ENCODE results near the gene F13A1. TPM values are rescaled to one million over a fixed set of nuclear protein-coding genes. Genes with fewer than 3 reads are reported as not detected.

F13A1 gene
- total RNA-seq, 3 donors from 2014 or later (not counting 1 experiment from before 2014, with no cell fraction given) = 6.6 to 32.5 (median 16.1) TPM

DNA sequence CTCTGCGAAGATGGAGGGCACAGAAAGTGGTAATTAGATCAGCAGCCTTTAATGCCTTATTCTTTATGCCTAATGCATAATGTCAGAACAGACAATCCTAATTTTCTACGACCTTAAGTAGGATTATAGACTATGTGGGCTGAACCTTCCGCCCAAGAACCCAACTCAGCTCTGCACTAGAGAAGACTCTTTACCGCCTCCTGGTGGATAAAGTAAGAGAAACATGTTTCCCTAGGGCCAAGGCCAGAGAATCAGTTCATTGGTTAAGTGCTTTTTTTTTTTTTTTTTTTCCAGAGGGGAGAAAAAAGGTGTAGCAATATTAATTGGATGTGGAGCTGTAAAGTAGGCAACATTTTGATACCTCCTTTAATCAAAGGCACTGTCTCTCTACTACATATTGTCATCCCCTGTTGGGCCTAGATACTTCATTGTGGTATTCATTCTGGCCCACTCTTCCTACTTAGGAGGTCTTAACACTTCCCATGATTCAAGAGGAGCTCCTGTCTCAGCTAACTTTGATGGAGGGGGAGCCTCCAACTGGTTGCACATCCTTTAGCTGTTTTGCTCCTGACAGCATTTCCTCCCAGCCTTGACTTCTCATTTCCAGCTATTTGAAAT lies 188.9 kb downstream of the F13A1 start:
- DNase-seq (peak in 1 of 2 donors; percentile 48), ATAC-seq (peak in 1 of 3 donors; percentile 44)
- no peaks in the 10 kb centered on the region for H3K9me3 ChIP-seq (ENCODE audit: control insufficient read depth, insufficient read depth, low read length)
- H3K36me3 Mint-ChIP-seq = no peaks in the 10 kb centered on the region
- H3K27ac Mint-ChIP-seq = no peak overlapping the region
- H3K27me3 Mint-ChIP-seq (ENCODE audit: low read depth in 2 of 2) = peaks cover 11 to 37% of the 10 kb centered on the region in 2 donors
- TF ChIP-seq, protein P1, sequence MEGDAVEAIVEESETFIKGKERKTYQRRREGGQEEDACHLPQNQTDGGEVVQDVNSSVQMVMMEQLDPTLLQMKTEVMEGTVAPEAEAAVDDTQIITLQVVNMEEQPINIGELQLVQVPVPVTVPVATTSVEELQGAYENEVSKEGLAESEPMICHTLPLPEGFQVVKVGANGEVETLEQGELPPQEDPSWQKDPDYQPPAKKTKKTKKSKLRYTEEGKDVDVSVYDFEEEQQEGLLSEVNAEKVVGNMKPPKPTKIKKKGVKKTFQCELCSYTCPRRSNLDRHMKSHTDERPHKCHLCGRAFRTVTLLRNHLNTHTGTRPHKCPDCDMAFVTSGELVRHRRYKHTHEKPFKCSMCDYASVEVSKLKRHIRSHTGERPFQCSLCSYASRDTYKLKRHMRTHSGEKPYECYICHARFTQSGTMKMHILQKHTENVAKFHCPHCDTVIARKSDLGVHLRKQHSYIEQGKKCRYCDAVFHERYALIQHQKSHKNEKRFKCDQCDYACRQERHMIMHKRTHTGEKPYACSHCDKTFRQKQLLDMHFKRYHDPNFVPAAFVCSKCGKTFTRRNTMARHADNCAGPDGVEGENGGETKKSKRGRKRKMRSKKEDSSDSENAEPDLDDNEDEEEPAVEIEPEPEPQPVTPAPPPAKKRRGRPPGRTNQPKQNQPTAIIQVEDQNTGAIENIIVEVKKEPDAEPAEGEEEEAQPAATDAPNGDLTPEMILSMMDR (IDR thresholded peaks at IDR 0.05) = peak; percentile 53
- no peak overlapping the region for H3K27ac ChIP-seq (ENCODE audit: low read length)
- H3K4me3 Mint-ChIP-seq = no peak overlapping the region
- WGBS (ENCODE audit: insufficient coverage) = 79% methylated on average over 3 of the region's 4 CpGs
- no peak overlapping the region for H3K4me3 ChIP-seq (ENCODE audit: low read length)
- H3K4me1 ChIP-seq (ENCODE audit: control insufficient read depth, insufficient read depth, low read length) = no peaks in the 10 kb centered on the region
- intact Hi-C loops (cut with micrococcal nuclease) = loop anchor here (2.0 kb wide), 1 partner anchor 661 kb away; no protein-coding TSS in a partner anchor
- no peaks in the 10 kb centered on the region for H3K4me1 Mint-ChIP-seq
- no peaks in the 10 kb centered on the region for H3K9me3 Mint-ChIP-seq
- H3K27me3 ChIP-seq (ENCODE audit: control insufficient read depth, insufficient read depth, low read length) = no peaks in the 10 kb centered on the region
- no peaks in the 10 kb centered on the region for H3K36me3 ChIP-seq (ENCODE audit: control insufficient read depth, insufficient read depth, low read length)

DNA sequence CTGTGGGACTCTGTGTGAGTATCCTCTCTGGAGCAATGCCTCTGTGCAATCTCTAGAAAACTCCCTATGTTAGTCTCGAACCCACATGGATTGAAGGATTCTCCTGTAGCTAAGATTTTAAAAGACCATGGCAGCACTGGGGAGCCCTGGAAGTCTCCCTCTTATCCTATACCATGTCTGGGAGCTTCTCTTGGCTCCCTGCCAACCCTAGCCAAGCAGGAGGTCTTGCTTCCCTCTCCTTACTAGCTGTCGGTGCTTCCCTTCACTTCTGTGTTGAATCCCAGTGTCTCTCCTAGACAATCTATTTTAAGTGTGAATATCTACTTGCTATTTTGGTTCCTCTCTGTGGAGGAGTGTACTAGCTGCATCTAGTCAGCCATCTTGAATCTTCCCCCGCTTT lies 195.0 kb downstream of the F13A1 start:
- Mint-ChIP-seq H3K4me1 (no peaks in the 10 kb centered on the region), H3K4me3 (no peak overlapping the region), H3K27ac (no peak overlapping the region), H3K9me3 (peaks cover 2 to 6% of the 10 kb centered on the region in 2 donors), H3K27me3 (ENCODE audit: low read depth in 2 of 2) (peaks cover 24 to 33% of the 10 kb centered on the region in 2 donors), H3K36me3 (peaks cover 7% of the 10 kb centered on the region)
- 97% methylated on average over 3 of the region's 3 CpGs for WGBS (ENCODE audit: insufficient coverage)
- no peak overlapping the region for H3K4me3 ChIP-seq (ENCODE audit: low read length)
- DNase-seq (no peak), ATAC-seq (no peak)
- no peaks in the 10 kb centered on the region for H3K36me3 ChIP-seq (ENCODE audit: control insufficient read depth, insufficient read depth, low read length)
- no peak overlapping the region for H3K27ac ChIP-seq (ENCODE audit: low read length)
- H3K4me1 ChIP-seq (ENCODE audit: control insufficient read depth, insufficient read depth, low read length) = no peaks in the 10 kb centered on the region
- H3K9me3 ChIP-seq (ENCODE audit: control insufficient read depth, insufficient read depth, low read length) = no peaks in the 10 kb centered on the region
- intact Hi-C loops (cut with micrococcal nuclease) = no loop called here
- TF ChIP-seq, protein P1 (IDR thresholded peaks at IDR 0.05) = no peak
- no peaks in the 10 kb centered on the region for H3K27me3 ChIP-seq (ENCODE audit: control insufficient read depth, insufficient read depth, low read length)

GRCh38 chr6:6123803-6124202 lies 196.7 kb downstream of the F13A1 start:
- peaks cover 2 to 6% of the 10 kb centered on the region in 2 donors for H3K9me3 Mint-ChIP-seq
- Histone ChIP-seq H3K9me3 (ENCODE audit: control insufficient read depth, insufficient read depth, low read length) (no peaks in the 10 kb centered on the region), H3K27me3 (ENCODE audit: control insufficient read depth, insufficient read depth, low read length) (no peaks in the 10 kb centered on the region), H3K36me3 (ENCODE audit: control insufficient read depth, insufficient read depth, low read length) (no peaks in the 10 kb centered on the region), H3K4me1 (ENCODE audit: control insufficient read depth, insufficient read depth, low read length) (no peaks in the 10 kb centered on the region), H3K4me3 (ENCODE audit: low read length) (no peak overlapping the region), H3K27ac (ENCODE audit: low read length) (no peak overlapping the region)
- no peaks in the 10 kb centered on the region for H3K4me1 Mint-ChIP-seq
- ATAC-seq (no peak), DNase-seq (no peak)
- 47% methylated on average over 3 of the region's 3 CpGs for WGBS (ENCODE audit: insufficient coverage)
- intact Hi-C loops (cut with micrococcal nuclease) = no loop called here
- no peak overlapping the region for H3K27ac Mint-ChIP-seq
- H3K27me3 Mint-ChIP-seq (ENCODE audit: low read depth in 2 of 2) = peaks cover 22 to 25% of the 10 kb centered on the region in 2 donors
- no peak overlapping the region for H3K4me3 Mint-ChIP-seq
- TF ChIP-seq, protein P1 (IDR thresholded peaks at IDR 0.05) = no peak
- peaks cover 7% of the 10 kb centered on the region for H3K36me3 Mint-ChIP-seq

DNA sequence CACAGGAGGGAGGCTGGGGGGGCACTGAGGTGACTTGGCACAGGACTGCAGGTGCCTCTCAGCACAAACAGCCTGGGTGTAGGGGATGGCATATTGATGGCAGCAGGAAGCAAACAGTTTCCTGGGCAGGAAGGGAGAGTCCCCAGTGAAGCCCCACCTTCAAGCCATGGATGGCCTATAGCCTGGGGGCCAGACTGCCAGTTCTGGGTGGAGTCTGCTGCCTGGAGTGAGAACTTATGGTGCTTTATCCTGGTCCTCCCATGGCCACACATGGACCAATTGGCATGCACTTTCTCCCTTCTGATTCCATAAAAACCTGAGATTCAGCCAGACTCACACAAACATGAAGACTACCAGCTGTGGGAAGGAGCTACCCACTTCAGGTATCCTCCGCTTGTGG lies 198.5 kb downstream of the F13A1 start:
- H3K36me3 Mint-ChIP-seq = peaks cover 20% of the 10 kb centered on the region
- Histone ChIP-seq H3K27ac (ENCODE audit: low read length) (no peak overlapping the region), H3K27me3 (ENCODE audit: control insufficient read depth, insufficient read depth, low read length) (no peaks in the 10 kb centered on the region), H3K4me1 (ENCODE audit: control insufficient read depth, insufficient read depth, low read length) (no peaks in the 10 kb centered on the region), H3K9me3 (ENCODE audit: control insufficient read depth, insufficient read depth, low read length) (no peaks in the 10 kb centered on the region), H3K36me3 (ENCODE audit: control insufficient read depth, insufficient read depth, low read length) (no peaks in the 10 kb centered on the region), H3K4me3 (ENCODE audit: low read length) (no peak overlapping the region)
- ATAC-seq (no peak), DNase-seq (no peak)
- H3K4me3 Mint-ChIP-seq = no peak overlapping the region
- WGBS (ENCODE audit: insufficient coverage) = 91% methylated on average over 1 of the region's 1 CpG
- H3K9me3 Mint-ChIP-seq = peaks cover 6 to 9% of the 10 kb centered on the region in 2 donors
- TF ChIP-seq, protein P1 (IDR thresholded peaks at IDR 0.05) = no peak
- H3K27ac Mint-ChIP-seq = no peak overlapping the region
- no peaks in the 10 kb centered on the region for H3K4me1 Mint-ChIP-seq
- H3K27me3 Mint-ChIP-seq (ENCODE audit: low read depth in 2 of 2) = peaks cover 25 to 31% of the 10 kb centered on the region in 2 donors
- intact Hi-C loops (cut with micrococcal nuclease) = no loop called here
